ENCODE measurements around the gene CACFD1. TPM values are rescaled to one million over a fixed set of nuclear protein-coding genes. Genes with fewer than 3 reads are reported as not detected.

The CACFD1 gene
- total RNA-seq, 1 experiment from 2014 or later = 1.5 TPM

DNA sequence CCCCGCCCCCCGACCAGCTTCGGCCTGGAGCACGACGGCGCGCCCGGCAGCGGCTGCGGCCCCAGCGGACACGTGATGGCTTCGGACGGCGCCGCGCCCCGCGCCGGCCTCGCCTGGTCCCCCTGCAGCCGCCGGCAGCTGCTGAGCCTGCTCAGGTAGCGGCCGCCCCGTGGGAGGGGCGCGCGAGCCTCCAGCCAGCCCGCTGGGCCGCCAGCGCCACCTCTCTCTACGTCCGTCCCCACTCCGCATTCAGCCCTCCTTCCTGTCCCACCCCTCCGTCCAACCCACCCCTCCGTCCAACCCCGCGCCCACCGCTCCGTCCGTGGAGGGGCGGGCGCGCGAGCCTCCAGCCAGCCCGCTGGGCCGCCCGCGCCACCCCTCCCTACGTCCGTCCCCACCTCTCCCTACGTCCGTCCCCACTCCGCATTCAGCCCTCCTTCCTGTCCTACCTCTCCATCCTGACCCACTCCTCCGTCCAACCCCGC, 31.1 kb upstream of the CACFD1 start:
- ChIA-PET CTCF (no interaction called here), POLR2A (no interaction called here)
- BruUV-seq (replicated peaks) = no TSS peak
- TF ChIP-seq, protein P1, sequence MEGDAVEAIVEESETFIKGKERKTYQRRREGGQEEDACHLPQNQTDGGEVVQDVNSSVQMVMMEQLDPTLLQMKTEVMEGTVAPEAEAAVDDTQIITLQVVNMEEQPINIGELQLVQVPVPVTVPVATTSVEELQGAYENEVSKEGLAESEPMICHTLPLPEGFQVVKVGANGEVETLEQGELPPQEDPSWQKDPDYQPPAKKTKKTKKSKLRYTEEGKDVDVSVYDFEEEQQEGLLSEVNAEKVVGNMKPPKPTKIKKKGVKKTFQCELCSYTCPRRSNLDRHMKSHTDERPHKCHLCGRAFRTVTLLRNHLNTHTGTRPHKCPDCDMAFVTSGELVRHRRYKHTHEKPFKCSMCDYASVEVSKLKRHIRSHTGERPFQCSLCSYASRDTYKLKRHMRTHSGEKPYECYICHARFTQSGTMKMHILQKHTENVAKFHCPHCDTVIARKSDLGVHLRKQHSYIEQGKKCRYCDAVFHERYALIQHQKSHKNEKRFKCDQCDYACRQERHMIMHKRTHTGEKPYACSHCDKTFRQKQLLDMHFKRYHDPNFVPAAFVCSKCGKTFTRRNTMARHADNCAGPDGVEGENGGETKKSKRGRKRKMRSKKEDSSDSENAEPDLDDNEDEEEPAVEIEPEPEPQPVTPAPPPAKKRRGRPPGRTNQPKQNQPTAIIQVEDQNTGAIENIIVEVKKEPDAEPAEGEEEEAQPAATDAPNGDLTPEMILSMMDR (IDR thresholded peaks at IDR 0.05; ENCODE audit: unreplicated experiment) = no peak
- DNase-seq (ENCODE audit: unreplicated experiment) = no peak
- Mint-ChIP-seq H3K27me3 (ENCODE audit: insufficient read depth, unreplicated experiment) (peaks cover 40% of the 10 kb centered on the region), H3K36me3 (ENCODE audit: insufficient read depth, unreplicated experiment) (no peaks in the 10 kb centered on the region), H3K9me3 (ENCODE audit: unreplicated experiment) (no peaks in the 10 kb centered on the region), H3K27ac (ENCODE audit: low read depth, unreplicated experiment) (no peak overlapping the region), H3K4me1 (ENCODE audit: insufficient read depth, unreplicated experiment) (no peaks in the 10 kb centered on the region), H3K4me3 (ENCODE audit: unreplicated experiment) (no peak overlapping the region)
- intact Hi-C loops (cut with micrococcal nuclease) = no loop called here

DNA sequence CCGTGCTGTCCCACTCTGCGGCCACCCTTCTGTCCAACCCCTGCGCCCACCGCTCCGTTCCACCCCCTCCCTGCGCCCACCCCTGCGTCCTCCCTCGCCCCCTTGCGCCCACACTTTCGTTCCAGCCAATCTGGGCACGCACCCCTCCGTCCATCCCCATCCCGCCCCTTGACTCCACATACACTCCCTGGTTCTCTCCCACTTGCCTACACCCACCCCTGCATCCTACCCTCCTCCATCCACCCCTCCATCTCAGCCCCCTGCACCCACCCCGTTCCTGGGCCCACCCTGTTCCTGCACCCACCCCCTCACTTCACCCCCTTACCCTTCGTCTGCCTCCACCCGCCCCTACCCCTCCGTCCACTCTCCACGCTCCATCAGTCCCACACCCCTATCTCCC, 30.6 kb upstream of the CACFD1 start:
- DNase-seq (ENCODE audit: unreplicated experiment) = no peak
- intact Hi-C loops (cut with micrococcal nuclease) = no loop called here
- H3K36me3 Mint-ChIP-seq (ENCODE audit: insufficient read depth, unreplicated experiment) = no peaks in the 10 kb centered on the region
- no peak overlapping the region for H3K27ac Mint-ChIP-seq (ENCODE audit: low read depth, unreplicated experiment)
- TF ChIP-seq, protein P1 (IDR thresholded peaks at IDR 0.05; ENCODE audit: unreplicated experiment) = no peak
- ChIA-PET POLR2A (no interaction called here), CTCF (no interaction called here)
- H3K4me1 Mint-ChIP-seq (ENCODE audit: insufficient read depth, unreplicated experiment) = no peaks in the 10 kb centered on the region
- H3K9me3 Mint-ChIP-seq (ENCODE audit: unreplicated experiment) = no peaks in the 10 kb centered on the region
- peaks cover 39% of the 10 kb centered on the region for H3K27me3 Mint-ChIP-seq (ENCODE audit: insufficient read depth, unreplicated experiment)
- no TSS peak for BruUV-seq (replicated peaks)
- H3K4me3 Mint-ChIP-seq (ENCODE audit: unreplicated experiment) = no peak overlapping the region

DNA sequence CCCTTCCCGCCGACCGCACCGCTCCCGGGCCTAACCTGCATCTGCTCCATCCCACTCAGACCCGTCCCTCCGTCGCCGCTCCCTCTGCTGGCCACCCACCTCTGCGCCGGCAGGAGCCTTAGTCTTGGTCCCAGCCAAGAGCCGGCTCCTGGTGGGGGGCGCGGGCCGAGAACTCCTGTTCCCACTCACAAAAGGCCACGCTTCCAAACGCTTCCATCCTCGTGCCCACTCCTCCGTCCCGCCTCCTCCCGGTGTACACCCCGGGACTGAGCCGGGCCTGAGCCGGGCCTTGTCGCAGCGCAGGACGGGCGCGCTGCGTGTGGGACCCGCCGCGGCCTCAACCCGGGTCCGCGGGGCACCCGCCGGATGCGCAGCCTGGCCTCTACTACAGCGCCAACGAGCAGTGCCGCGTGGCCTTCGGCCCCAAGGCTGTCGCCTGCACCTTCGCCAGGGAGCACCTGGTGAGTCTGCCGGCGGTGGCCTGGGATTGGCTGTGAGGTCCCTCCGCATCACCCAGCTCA, 30.1 kb upstream of the CACFD1 start:
- TF ChIP-seq, protein P1 (IDR thresholded peaks at IDR 0.05; ENCODE audit: unreplicated experiment) = no peak
- Mint-ChIP-seq H3K27me3 (ENCODE audit: insufficient read depth, unreplicated experiment) (peaks cover 34% of the 10 kb centered on the region), H3K4me3 (ENCODE audit: unreplicated experiment) (no peak overlapping the region), H3K4me1 (ENCODE audit: insufficient read depth, unreplicated experiment) (no peaks in the 10 kb centered on the region), H3K36me3 (ENCODE audit: insufficient read depth, unreplicated experiment) (no peaks in the 10 kb centered on the region), H3K9me3 (ENCODE audit: unreplicated experiment) (no peaks in the 10 kb centered on the region), H3K27ac (ENCODE audit: low read depth, unreplicated experiment) (no peak overlapping the region)
- ChIA-PET POLR2A (no interaction called here), CTCF (interaction anchor here (0.9 kb wide), 1 partner anchor 20 kb away, joined by 3 read pairs; no protein-coding TSS in a partner anchor)
- intact Hi-C loops (cut with micrococcal nuclease) = no loop called here
- BruUV-seq (replicated peaks) = no TSS peak
- DNase-seq (ENCODE audit: unreplicated experiment) = no peak

DNA sequence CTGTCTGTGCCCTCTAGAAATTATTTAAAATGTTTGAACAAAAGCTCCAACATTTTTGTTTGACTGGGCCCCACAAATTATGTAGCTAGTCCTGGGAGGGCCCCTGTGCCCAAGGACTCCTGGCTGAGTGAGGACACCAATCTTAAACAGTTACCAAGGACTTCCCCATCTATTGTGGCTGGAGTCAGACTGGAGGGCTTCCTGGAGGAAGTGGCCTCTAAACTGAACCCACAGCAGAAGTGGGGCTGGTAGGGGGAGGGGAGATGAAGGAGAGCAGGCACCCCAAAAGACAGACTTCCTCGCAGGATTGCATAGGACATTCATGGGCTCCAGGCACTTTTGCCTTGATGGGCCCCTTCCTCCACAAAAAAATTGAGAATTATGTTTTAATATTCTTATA, 29.5 kb upstream of the CACFD1 start:
- DNase-seq (ENCODE audit: unreplicated experiment) = no peak
- H3K27ac Mint-ChIP-seq (ENCODE audit: low read depth, unreplicated experiment) = no peak overlapping the region
- TF ChIP-seq, protein P1 (IDR thresholded peaks at IDR 0.05; ENCODE audit: unreplicated experiment) = no peak
- H3K27me3 Mint-ChIP-seq (ENCODE audit: insufficient read depth, unreplicated experiment) = peaks cover 29% of the 10 kb centered on the region
- POLR2A ChIA-PET = no interaction called here
- no peak overlapping the region for H3K4me3 Mint-ChIP-seq (ENCODE audit: unreplicated experiment)
- intact Hi-C loops (cut with micrococcal nuclease) = no loop called here
- no peaks in the 10 kb centered on the region for H3K9me3 Mint-ChIP-seq (ENCODE audit: unreplicated experiment)
- H3K36me3 Mint-ChIP-seq (ENCODE audit: insufficient read depth, unreplicated experiment) = no peaks in the 10 kb centered on the region
- CTCF ChIA-PET = interaction anchor here (0.9 kb wide), 1 partner anchor 20 kb away, joined by 3 read pairs; no protein-coding TSS in a partner anchor
- no TSS peak for BruUV-seq (replicated peaks)
- no peaks in the 10 kb centered on the region for H3K4me1 Mint-ChIP-seq (ENCODE audit: insufficient read depth, unreplicated experiment)

Data from MCF 10A (cell line).